Keratinocyte (primary cell): Measurements from ENCODE around the gene EHBP1.

ENCODE experiments used
- CTCF ChIP-seq, 3 experiments: IDR thresholded peaks in 1 of 3; conservative IDR thresholded peaks in 1 of 3; optimal IDR thresholded peaks in 1 of 3; 2 replicates in 2 of 3; 3 replicates in 1 of 3; pipeline versions ENCODE3 to v1.5.1; 2011; ENCODE audit warnings: low read length in 3 of 3, mild to moderate bottlenecking in 3 of 3, moderate library complexity in 2 of 3, control low read depth in 1 of 3, inconsistent platforms in 1 of 3; ENCODE audit not compliant: insufficient read depth in 2 of 3; ENCODE audit errors: extremely low read depth in 1 of 3
- EZH2 ChIP-seq: IDR thresholded peaks from one replicate; pipeline ENCODE4 v1.6.1; 2012; ENCODE audit warnings: inconsistent platforms, mild to moderate bottlenecking, low read length, moderate library complexity

GRCh38 chr2:62883629-62884028 lies 178.1 kb downstream of the EHBP1 start:
- no peak for TF ChIP-seq CTCF (optimal IDR thresholded peaks at IDR 0.05 in 1 of 3, IDR thresholded peaks at IDR 0.05 in 1 of 3, conservative IDR thresholded peaks at IDR 0.05 in 1 of 3; ENCODE audit: extremely low read depth in 1 of 3, insufficient read depth in 2 of 3, low read length in 3 of 3)
- no peak for TF ChIP-seq EZH2
